Caco-2 (cell line): Measurements from ENCODE around the gene SLC25A26. TPM values are rescaled to one million over a fixed set of nuclear protein-coding genes. Genes with fewer than 3 reads are reported as not detected.

ENCODE experiments used
- BruUV-seq: library from RNA; stranded (reverse); fragments of 400-500 nt; replicated peaks from 2 replicates; lab custom pipeline; 2021; lab: Mats Ljungman, UMichigan
- CTCF ChIA-PET: fragments of 300-600 bp; sonication (Branson Sonifier 250); formaldehyde crosslinking; loops from one replicate; lab custom pipeline; 2022; ENCODE audit warnings: antibody characterized with exemption; lab: Charles Lee
- POLR2A ChIA-PET: fragments of 300-600 bp; sonication (Branson Sonifier 250); formaldehyde crosslinking; loops from one replicate; lab custom pipeline; 2022; ENCODE audit warnings: antibody characterized with exemption; lab: Charles Lee
- DNase-seq, 2 experiments: peaks; one replicate each; pipeline versions ENCODE4 v3.0.0 to v3.0.0-alpha.2; 2020 to 2022
- H3K27me3 ChIP-seq: replicated peaks from 2 replicates; pipeline ENCODE4 v1.6.0; 2011; ENCODE audit warnings: low read length; ENCODE audit not compliant: control insufficient read depth, insufficient read depth
- H3K36me3 ChIP-seq: 2 replicates; pipeline ENCODE4 v1.5.1; 2011; ENCODE audit warnings: low read length; ENCODE audit not compliant: control insufficient read depth, insufficient read depth
- H3K4me1 ChIP-seq: fragments of 250-450 bp; sonication (Bioruptor Pico); 2 replicates; pipeline ENCODE4 v1.5.1; 2020; ENCODE audit warnings: mild to moderate bottlenecking
- H3K4me3 ChIP-seq: 2 replicates; pipeline ENCODE4 v1.5.1; 2011; ENCODE audit warnings: low read depth, mild to moderate bottlenecking, control low read depth, low read length
- H3K9me3 ChIP-seq: fragments of 250-450 bp; sonication (Bioruptor Pico); 2 replicates; pipeline ENCODE4 v1.5.1; 2020; ENCODE audit warnings: mild to moderate bottlenecking, moderate library complexity
- H3K27ac Mint-ChIP-seq: one replicate; pipeline ENCODE4 v1.8.0; 2022; ENCODE audit warnings: mixed read lengths; ENCODE audit not compliant: unreplicated experiment
- H3K27me3 Mint-ChIP-seq: one replicate; pipeline ENCODE4 v1.8.0; 2022; ENCODE audit warnings: mixed read lengths; ENCODE audit not compliant: insufficient read depth, unreplicated experiment
- H3K36me3 Mint-ChIP-seq: one replicate; pipeline ENCODE4 v1.8.0; 2022; ENCODE audit warnings: mild to moderate bottlenecking, mixed read lengths; ENCODE audit not compliant: insufficient read depth, unreplicated experiment
- H3K4me1 Mint-ChIP-seq: one replicate; pipeline ENCODE4 v1.8.0; 2022; ENCODE audit warnings: low read depth, mixed read lengths; ENCODE audit not compliant: unreplicated experiment
- H3K4me3 Mint-ChIP-seq: one replicate; pipeline ENCODE4 v1.8.0; 2022; ENCODE audit warnings: mild to moderate bottlenecking, moderate library complexity, mixed read lengths; ENCODE audit not compliant: unreplicated experiment
- H3K9me3 Mint-ChIP-seq: one replicate; pipeline ENCODE4 v1.8.0; 2022; ENCODE audit warnings: mixed read lengths; ENCODE audit not compliant: unreplicated experiment
- intact Hi-C: fragments of 100-400 bp; cut with micrococcal nuclease; formaldehyde crosslinking; loops from one replicate; pipeline ENCODE4 v1.10.0; 2022; ENCODE audit not compliant: unreplicated experiment
- total RNA-seq: library from RNA; stranded (reverse); gene quantifications from 2 replicates; pipeline ENCODE4 v1.2.3, GENCODE V29; 2022
- TF ChIP-seq, protein P1 (sequence below), 2 experiments: fragments of 200-600 bp in 1 of 2; IDR thresholded peaks; 1 replicate in 1 of 2; 2 replicates in 1 of 2; pipeline versions ENCODE4 v1.5.1 to v1.8.0; 2011 to 2022; ENCODE audit warnings: antibody characterized with exemption in 1 of 2, control low read depth in 1 of 2, inconsistent platforms in 1 of 2, low read depth in 1 of 2, low read length in 1 of 2, mild to moderate bottlenecking in 1 of 2, moderate library complexity in 1 of 2; ENCODE audit not compliant: insufficient read depth in 1 of 2, severe bottlenecking in 1 of 2, unreplicated experiment in 1 of 2

The SLC25A26 gene
- total RNA-seq, 1 experiment from 2014 or later = 25.4 TPM

DNA sequence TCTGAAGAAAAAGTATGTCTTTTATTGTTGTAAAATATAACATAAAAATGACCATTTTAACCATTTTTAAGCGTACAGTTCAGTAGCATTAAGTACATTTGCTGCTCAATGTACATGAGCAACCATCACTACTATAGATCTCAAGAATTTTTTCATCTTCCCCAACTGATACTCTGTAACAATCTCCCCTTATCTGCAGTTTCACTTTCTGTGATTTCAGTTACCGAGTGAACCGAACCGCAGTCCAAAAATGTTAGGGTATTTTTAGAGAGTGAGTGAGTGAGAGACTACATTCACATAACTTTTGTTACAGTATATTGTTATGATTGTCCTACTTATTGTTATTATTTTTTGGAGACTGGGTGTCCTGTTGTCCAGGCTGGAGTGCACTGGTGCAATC lies 9.0 kb upstream of the SLC25A26 start:
- Histone ChIP-seq H3K9me3 (no peaks in the 10 kb centered on the region; the same call in 1 of the 2 replicates), H3K4me3 (no peak overlapping the region), H3K4me1 (no peaks in the 10 kb centered on the region; the same call in 1 of the 2 replicates), H3K27me3 (no peaks in the 10 kb centered on the region), H3K36me3 (no peaks in the 10 kb centered on the region)
- intact Hi-C loops = no loop called here
- CTCF ChIA-PET = no interaction called here
- H3K4me1 Mint-ChIP-seq = no peaks in the 10 kb centered on the region
- BruUV-seq = no TSS peak
- no peak for DNase-seq
- H3K27ac Mint-ChIP-seq = no peak overlapping the region
- H3K9me3 Mint-ChIP-seq = no peaks in the 10 kb centered on the region
- TF ChIP-seq, protein P1, sequence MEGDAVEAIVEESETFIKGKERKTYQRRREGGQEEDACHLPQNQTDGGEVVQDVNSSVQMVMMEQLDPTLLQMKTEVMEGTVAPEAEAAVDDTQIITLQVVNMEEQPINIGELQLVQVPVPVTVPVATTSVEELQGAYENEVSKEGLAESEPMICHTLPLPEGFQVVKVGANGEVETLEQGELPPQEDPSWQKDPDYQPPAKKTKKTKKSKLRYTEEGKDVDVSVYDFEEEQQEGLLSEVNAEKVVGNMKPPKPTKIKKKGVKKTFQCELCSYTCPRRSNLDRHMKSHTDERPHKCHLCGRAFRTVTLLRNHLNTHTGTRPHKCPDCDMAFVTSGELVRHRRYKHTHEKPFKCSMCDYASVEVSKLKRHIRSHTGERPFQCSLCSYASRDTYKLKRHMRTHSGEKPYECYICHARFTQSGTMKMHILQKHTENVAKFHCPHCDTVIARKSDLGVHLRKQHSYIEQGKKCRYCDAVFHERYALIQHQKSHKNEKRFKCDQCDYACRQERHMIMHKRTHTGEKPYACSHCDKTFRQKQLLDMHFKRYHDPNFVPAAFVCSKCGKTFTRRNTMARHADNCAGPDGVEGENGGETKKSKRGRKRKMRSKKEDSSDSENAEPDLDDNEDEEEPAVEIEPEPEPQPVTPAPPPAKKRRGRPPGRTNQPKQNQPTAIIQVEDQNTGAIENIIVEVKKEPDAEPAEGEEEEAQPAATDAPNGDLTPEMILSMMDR (IDR thresholded peaks at IDR 0.05; ENCODE audit: insufficient read depth in 1 of 2, low read depth in 1 of 2, low read length in 1 of 2, severe bottlenecking in 1 of 2, unreplicated experiment in 1 of 2) = no peak
- no peaks in the 10 kb centered on the region for H3K27me3 Mint-ChIP-seq
- no peaks in the 10 kb centered on the region for H3K36me3 Mint-ChIP-seq
- no peak overlapping the region for H3K4me3 Mint-ChIP-seq
- POLR2A ChIA-PET = no interaction called here

DNA sequence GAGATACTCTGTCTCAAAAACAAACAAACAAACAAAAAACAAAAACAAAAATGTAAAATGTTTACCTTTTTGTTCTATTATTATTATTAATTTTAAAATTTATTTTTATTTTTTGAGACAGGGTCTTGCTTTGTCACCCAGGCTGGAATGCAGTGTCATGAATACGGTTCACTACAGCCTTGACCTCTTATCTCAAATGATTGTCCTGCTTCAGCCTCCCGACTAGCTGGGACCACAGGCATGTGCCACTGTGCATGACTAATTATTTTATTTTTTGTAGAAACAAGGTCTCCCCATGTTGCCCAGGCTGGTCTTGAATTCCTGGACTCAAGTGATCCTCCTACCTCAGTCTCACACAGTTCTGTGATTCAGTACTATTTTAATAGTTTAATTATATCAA lies 5.7 kb upstream of the SLC25A26 start:
- H3K4me3 Mint-ChIP-seq = no peak overlapping the region
- TF ChIP-seq, protein P1 (IDR thresholded peaks at IDR 0.05; ENCODE audit: insufficient read depth in 1 of 2, low read depth in 1 of 2, low read length in 1 of 2, severe bottlenecking in 1 of 2, unreplicated experiment in 1 of 2) = no peak
- Histone ChIP-seq H3K9me3 (no peaks in the 10 kb centered on the region; the same call in 1 of the 2 replicates), H3K27me3 (no peaks in the 10 kb centered on the region), H3K4me3 (no peak overlapping the region), H3K4me1 (no peaks in the 10 kb centered on the region), H3K36me3 (no peaks in the 10 kb centered on the region)
- DNase-seq = no peak
- ChIA-PET POLR2A (no interaction called here), CTCF (no interaction called here)
- H3K27me3 Mint-ChIP-seq = no peaks in the 10 kb centered on the region
- H3K27ac Mint-ChIP-seq = no peak overlapping the region
- no peaks in the 10 kb centered on the region for H3K36me3 Mint-ChIP-seq
- intact Hi-C loops = no loop called here
- no peaks in the 10 kb centered on the region for H3K4me1 Mint-ChIP-seq
- no peaks in the 10 kb centered on the region for H3K9me3 Mint-ChIP-seq
- no TSS peak for BruUV-seq

DNA sequence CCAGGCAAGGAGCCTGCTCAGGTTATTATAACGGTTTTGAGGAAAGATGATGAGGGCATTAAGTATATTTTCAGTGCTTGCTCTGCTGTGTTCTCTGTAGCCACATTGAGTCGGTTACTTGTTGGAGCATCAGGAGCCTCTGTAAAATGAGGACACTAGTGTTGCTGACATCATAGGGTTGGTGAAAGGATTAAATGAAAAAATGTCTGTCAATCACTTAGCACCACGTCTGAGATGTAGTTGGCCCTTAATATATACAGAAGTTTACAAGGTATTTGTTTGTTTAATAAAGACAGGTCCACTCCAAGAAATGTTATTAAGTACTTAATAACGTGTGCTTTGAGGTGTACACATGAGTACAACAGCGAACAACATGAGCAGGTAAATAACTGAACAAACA lies 735 bp upstream of the SLC25A26 start:
- TF ChIP-seq, protein P1 (IDR thresholded peaks at IDR 0.05; ENCODE audit: insufficient read depth in 1 of 2, low read depth in 1 of 2, low read length in 1 of 2, severe bottlenecking in 1 of 2, unreplicated experiment in 1 of 2) = no peak
- intact Hi-C loops = loop anchor here (2.0 to 5.0 kb wide), 2 partner anchors 181 to 268 kb away; partner anchors contain the start of gene MAGI1
- no peaks in the 10 kb centered on the region; the same call in 1 of the 2 replicates for H3K4me1 ChIP-seq
- 0 out of 2 replicates have a peak, but pooled peaks cover 1% of the 10 kb centered on the region for H3K36me3 ChIP-seq
- Mint-ChIP-seq H3K27me3 (no peaks in the 10 kb centered on the region), H3K36me3 (peaks cover 12% of the 10 kb centered on the region), H3K4me1 (peaks cover 17% of the 10 kb centered on the region), H3K9me3 (no peaks in the 10 kb centered on the region), H3K27ac (no peak overlapping the region), H3K4me3 (peak overlapping the region; percentile 85)
- no TSS peak for BruUV-seq
- no peak for DNase-seq
- ChIA-PET POLR2A (interaction anchor here (0.6 to 1.0 kb wide), 2 partner anchors 11 to 16 kb away, joined by 3 read pairs; no protein-coding TSS in a partner anchor), CTCF (no interaction called here)
- peak overlapping the region; percentile 72 for H3K4me3 ChIP-seq
- no peaks in the 10 kb centered on the region for H3K9me3 ChIP-seq
- H3K27me3 ChIP-seq = no peaks in the 10 kb centered on the region
